Tibial nerve (tissue), 4 donors: Measurements from ENCODE around the gene L3MBTL4.

Source experiments
- CTCF ChIP-seq, 5 experiments: fragments of 200-600 bp in 3 of 5; fragments of 450-650 bp in 2 of 5; sonication (generic) in 3 of 5; IDR thresholded peaks; one replicate each; pipeline ENCODE4 v1.5.1; 2016 to 2019; ENCODE audit warnings: antibody characterized with exemption in 5 of 5, mild to moderate bottlenecking in 3 of 5, moderate library complexity in 2 of 5
- EP300 ChIP-seq, 2 donors: sonication (generic); formaldehyde crosslinking; IDR thresholded peaks; one replicate each; pipeline ENCODE4 v1.6.1; 2017; ENCODE audit warnings: antibody characterized with exemption in 2 of 2, mild to moderate bottlenecking in 1 of 2

- TF ChIP-seq EP300 (IDR thresholded peaks at IDR 0.05) (no peak), CTCF (IDR thresholded peaks at IDR 0.05) (no peak)
Measured at GRCh38 chr18:6366776-6367175, 47.9 kb downstream of the L3MBTL4 start.
